Erythroblast (primary cell): ENCODE data around the gene ALPP.

ENCODE experiments used
- GATA1 ChIP-seq: IDR thresholded peaks from 2 replicates; pipeline ENCODE4 v1.6.1; 2011; ENCODE audit warnings: low read depth, mild to moderate bottlenecking, control low read depth, low read length, moderate library complexity
- POLR2A ChIP-seq: IDR thresholded peaks from 2 replicates; pipeline ENCODE4 v1.6.1; 2011; ENCODE audit warnings: mild to moderate bottlenecking, low read length

DNA sequence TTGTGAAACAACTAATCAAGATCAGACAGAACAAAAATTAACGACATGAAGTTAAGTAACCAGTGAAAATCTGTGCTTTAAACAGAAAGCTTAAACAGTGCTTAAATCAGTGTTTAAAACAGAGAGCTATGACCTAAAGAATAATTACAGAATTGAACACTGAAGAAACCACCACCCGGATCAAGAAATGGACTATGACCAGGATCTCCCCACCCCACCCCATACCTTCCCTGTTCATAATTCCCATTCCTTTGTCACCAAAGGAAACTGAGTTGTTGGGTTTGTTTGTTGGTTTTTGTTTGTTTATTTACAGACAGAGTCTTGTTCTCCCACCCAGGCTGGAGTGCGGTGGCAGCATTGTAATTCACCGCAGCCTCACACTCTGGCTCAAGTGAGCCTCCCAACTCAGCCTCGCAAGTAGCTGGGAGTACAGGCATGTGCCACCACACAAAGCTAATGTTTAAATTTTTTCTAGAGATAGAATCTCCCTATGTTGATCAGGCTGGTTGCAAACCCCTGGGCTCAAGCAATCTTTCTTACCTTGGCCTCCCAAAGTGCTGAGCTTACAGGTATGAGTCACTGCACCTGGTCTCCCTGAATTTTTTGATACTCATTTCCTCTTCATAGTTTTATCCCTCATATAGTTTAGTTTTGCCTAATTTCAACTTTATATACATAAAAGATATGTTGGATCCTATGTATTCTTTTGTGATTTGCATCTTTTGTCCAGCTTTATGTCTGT lies 19.9 kb downstream of the ALPP start:
- no peak for TF ChIP-seq POLR2A
- no peak for TF ChIP-seq GATA1
